HEK293 (cell line): ENCODE measurements around the gene PHLDB3.

Source experiments
- EGR2 ChIP-seq: fragments of 450-650 bp; formaldehyde crosslinking; IDR thresholded peaks from 2 replicates; pipeline ENCODE4 v1.5.1; 2016; ENCODE audit warnings: low read depth, missing biosample characterization, missing genetic modification characterization
- HOXA7 ChIP-seq: sonication (generic); formaldehyde crosslinking; IDR thresholded peaks from 2 replicates; pipeline ENCODE4 v1.8.1; 2022; ENCODE audit warnings: missing genetic modification reagents, borderline replicate concordance
- HOXC10 ChIP-seq: sonication (generic); formaldehyde crosslinking; IDR thresholded peaks from 2 replicates; pipeline ENCODE4 v1.8.1; 2023; ENCODE audit warnings: mild to moderate bottlenecking, missing genetic modification reagents
- KLF8 ChIP-seq: fragments of 450-650 bp; formaldehyde crosslinking; IDR thresholded peaks from 2 replicates; pipeline ENCODE4 v1.5.1; 2016; ENCODE audit warnings: missing biosample characterization, missing genetic modification characterization
- MZF1 ChIP-seq: fragments of 450-650 bp; formaldehyde crosslinking; IDR thresholded peaks from 2 replicates; pipeline ENCODE4 v1.5.1; 2017; ENCODE audit warnings: missing biosample characterization, missing genetic modification characterization, borderline replicate concordance
- OVOL3 ChIP-seq: fragments of 450-650 bp; formaldehyde crosslinking; IDR thresholded peaks from 2 replicates; pipeline ENCODE4 v1.5.1; 2016; ENCODE audit warnings: missing biosample characterization, missing genetic modification characterization
- PRDM10 ChIP-seq: fragments of 450-650 bp; formaldehyde crosslinking; IDR thresholded peaks from 2 replicates; pipeline ENCODE4 v1.5.1; 2016; ENCODE audit warnings: missing biosample characterization, missing genetic modification characterization
- RBAK ChIP-seq: fragments of 450-650 bp; formaldehyde crosslinking; IDR thresholded peaks from 2 replicates; pipeline ENCODE4 v1.5.1; 2016; ENCODE audit warnings: missing biosample characterization, missing genetic modification characterization
- SALL2 ChIP-seq: fragments of 450-650 bp; formaldehyde crosslinking; IDR thresholded peaks from 2 replicates; pipeline ENCODE4 v1.5.0; 2017; ENCODE audit warnings: missing biosample characterization, mild to moderate bottlenecking, missing genetic modification characterization, borderline replicate concordance
- SCRT2 ChIP-seq: fragments of 450-650 bp; formaldehyde crosslinking; IDR thresholded peaks from 2 replicates; pipeline ENCODE4 v1.5.1; 2016; ENCODE audit warnings: missing biosample characterization, missing genetic modification characterization
- YY1 ChIP-seq: fragments of 450-650 bp; formaldehyde crosslinking; IDR thresholded peaks from 2 replicates; pipeline ENCODE4 v1.5.1; 2018; ENCODE audit warnings: missing biosample characterization, missing genetic modification characterization
- ZBTB10 ChIP-seq: fragments of 450-650 bp; formaldehyde crosslinking; IDR thresholded peaks from 2 replicates; pipeline ENCODE4 v1.5.1; 2016; ENCODE audit warnings: missing biosample characterization, missing genetic modification characterization
- ZBTB20 ChIP-seq: fragments of 450-650 bp; formaldehyde crosslinking; IDR thresholded peaks from 2 replicates; pipeline ENCODE4 v1.5.1; 2016; ENCODE audit warnings: missing biosample characterization, missing genetic modification characterization
- ZFHX2 ChIP-seq: fragments of 450-650 bp; formaldehyde crosslinking; conservative IDR thresholded peaks from 2 replicates; pipeline ENCODE4 v1.5.1; 2016; ENCODE audit warnings: missing biosample characterization, missing genetic modification characterization
- ZNF10 ChIP-seq: fragments of 450-650 bp; formaldehyde crosslinking; IDR thresholded peaks from 2 replicates; pipeline ENCODE4 v1.5.1; 2017; ENCODE audit warnings: missing biosample characterization, missing genetic modification characterization
- ZNF133 ChIP-seq: fragments of 450-650 bp; formaldehyde crosslinking; IDR thresholded peaks from 2 replicates; pipeline ENCODE4 v1.5.1; 2016; ENCODE audit warnings: missing biosample characterization, missing genetic modification characterization
- ZNF23 ChIP-seq: fragments of 450-650 bp; formaldehyde crosslinking; IDR thresholded peaks from 2 replicates; pipeline ENCODE4 v1.5.1; 2016; ENCODE audit warnings: missing biosample characterization, missing genetic modification characterization, borderline replicate concordance
- ZNF239 ChIP-seq: fragments of 450-650 bp; formaldehyde crosslinking; IDR thresholded peaks from 2 replicates; pipeline ENCODE4 v1.5.1; 2016; ENCODE audit warnings: missing biosample characterization, missing genetic modification characterization
- ZNF274 ChIP-seq, 2 experiments: fragments of 200-500 bp in 1 of 2; fragments of 450-650 bp in 1 of 2; sonication (Bioruptor generic) in 1 of 2; formaldehyde crosslinking in 1 of 2; IDR thresholded peaks; 2 replicates each; pipeline versions ENCODE4 v1.5.1 to v1.6.1; 2014 to 2016; ENCODE audit warnings: borderline replicate concordance in 1 of 2, inconsistent platforms in 1 of 2, low read length in 1 of 2, missing biosample characterization in 1 of 2, missing genetic modification characterization in 1 of 2
- ZNF354C ChIP-seq: fragments of 450-650 bp; formaldehyde crosslinking; IDR thresholded peaks from 2 replicates; pipeline ENCODE4 v1.5.1; 2016; ENCODE audit warnings: missing biosample characterization, missing genetic modification characterization, low read depth, borderline replicate concordance
- ZNF37A ChIP-seq: fragments of 450-650 bp; IDR thresholded peaks from 2 replicates; pipeline ENCODE4 v1.5.1; 2018; ENCODE audit warnings: missing biosample characterization, missing genetic modification characterization
- ZNF394 ChIP-seq: fragments of 450-650 bp; formaldehyde crosslinking; IDR thresholded peaks from 2 replicates; pipeline ENCODE4 v1.5.1; 2016; ENCODE audit warnings: missing biosample characterization, missing genetic modification characterization, mild to moderate bottlenecking, moderate library complexity, borderline replicate concordance
- ZNF426 ChIP-seq: fragments of 450-650 bp; formaldehyde crosslinking; IDR thresholded peaks from 2 replicates; pipeline ENCODE4 v1.5.1; 2017; ENCODE audit warnings: missing biosample characterization, missing genetic modification characterization, mild to moderate bottlenecking, inconsistent platforms, moderate library complexity
- ZNF449 ChIP-seq: fragments of 450-650 bp; formaldehyde crosslinking; IDR thresholded peaks from 2 replicates; pipeline ENCODE4 v1.5.1; 2017; ENCODE audit warnings: missing biosample characterization, mild to moderate bottlenecking, missing genetic modification characterization, moderate library complexity
- ZNF501 ChIP-seq: fragments of 450-650 bp; formaldehyde crosslinking; IDR thresholded peaks from 2 replicates; pipeline ENCODE4 v1.5.1; 2016; ENCODE audit warnings: missing biosample characterization, missing genetic modification characterization
- ZNF510 ChIP-seq: fragments of 450-650 bp; formaldehyde crosslinking; IDR thresholded peaks from 2 replicates; pipeline ENCODE4 v1.5.1; 2018; ENCODE audit warnings: mild to moderate bottlenecking, missing genetic modification characterization, missing biosample characterization; ENCODE audit not compliant: insufficient replicate concordance
- ZNF544 ChIP-seq: fragments of 450-650 bp; formaldehyde crosslinking; IDR thresholded peaks from 2 replicates; pipeline ENCODE4 v1.5.0; 2017; ENCODE audit warnings: missing biosample characterization, missing genetic modification characterization
- ZNF561 ChIP-seq: fragments of 450-650 bp; IDR thresholded peaks from 2 replicates; pipeline ENCODE4 v1.5.1; 2018; ENCODE audit warnings: missing biosample characterization, missing genetic modification characterization, borderline replicate concordance
- ZNF585B ChIP-seq: fragments of 450-650 bp; formaldehyde crosslinking; IDR thresholded peaks from 2 replicates; pipeline ENCODE4 v1.5.1; 2016; ENCODE audit warnings: missing biosample characterization, missing genetic modification characterization
- ZNF610 ChIP-seq: fragments of 450-650 bp; formaldehyde crosslinking; IDR thresholded peaks from 2 replicates; pipeline ENCODE4 v1.5.1; 2016; ENCODE audit warnings: missing biosample characterization, missing genetic modification characterization, borderline replicate concordance
- ZNF639 ChIP-seq: fragments of 450-650 bp; formaldehyde crosslinking; IDR thresholded peaks from 2 replicates; pipeline ENCODE4 v1.5.1; 2016; ENCODE audit warnings: missing biosample characterization, missing genetic modification characterization
- ZNF670 ChIP-seq: fragments of 450-650 bp; formaldehyde crosslinking; IDR thresholded peaks from 2 replicates; pipeline ENCODE4 v1.5.1; 2016; ENCODE audit warnings: missing biosample characterization, missing genetic modification characterization, low read depth

The PHLDB3 gene

GRCh38 chr19:43532962-43533545 is 28.5 kb upstream of the PHLDB3 start, which contains the start of gene ZNF575 (continued):
- no peak for TF ChIP-seq ZNF670
- no peak for TF ChIP-seq ZNF610 (tag by site-specific recombination)
- TF ChIP-seq KLF8: no peak
- TF ChIP-seq ZBTB10 (tag by site-specific recombination): no peak
- TF ChIP-seq HOXA7 (CRISPR knock-in tag): no peak
- TF ChIP-seq ZFHX2 (tag by site-specific recombination): peak; percentile 96
- TF ChIP-seq ZBTB20: 0 out of 2 replicates have a peak, but pooled peaks have one; percentile 15
- TF ChIP-seq ZNF394 (tag by site-specific recombination): 0 out of 2 replicates have a peak, but pooled peaks have one; percentile 10
- peak; percentile 93 for TF ChIP-seq EGR2 (tag by site-specific recombination)
- no peak for TF ChIP-seq ZNF239 (tag by site-specific recombination)
- no peak for TF ChIP-seq ZNF501
- TF ChIP-seq ZNF274 (IDR thresholded peaks at IDR 0.05; ENCODE audit: low read length): no peak
- no peak for TF ChIP-seq ZNF274 (tag by site-specific recombination; IDR thresholded peaks at IDR 0.05; ENCODE audit: borderline replicate concordance)
- no peak for TF ChIP-seq PRDM10 (tag by site-specific recombination)
- peak; percentile 94 for TF ChIP-seq ZNF449 (tag by site-specific recombination)
- no peak for TF ChIP-seq ZNF37A (tag by site-specific recombination)
- TF ChIP-seq ZNF510 (tag by site-specific recombination): no peak
- no peak for TF ChIP-seq ZNF585B (tag by site-specific recombination)
- no peak for TF ChIP-seq SCRT2 (tag by site-specific recombination)
- no peak for TF ChIP-seq ZNF426 (tag by site-specific recombination)
- TF ChIP-seq ZNF10 (tag by site-specific recombination): no peak
- no peak for TF ChIP-seq ZNF23 (tag by site-specific recombination)
- TF ChIP-seq OVOL3 (tag by site-specific recombination): no peak
- TF ChIP-seq HOXC10 (CRISPR knock-in tag): no peak
- no peak for TF ChIP-seq YY1 (tag by site-specific recombination)
- no peak for TF ChIP-seq ZNF544
- TF ChIP-seq ZNF639: 0 out of 2 replicates have a peak, but pooled peaks have one; percentile 29
- TF ChIP-seq MZF1 (tag by site-specific recombination): no peak
- no peak for TF ChIP-seq ZNF354C (tag by site-specific recombination)
- TF ChIP-seq ZNF561 (tag by site-specific recombination): peak; percentile 92
- TF ChIP-seq SALL2 (tag by site-specific recombination): no peak
- no peak; the same call in 1 of the 2 replicates for TF ChIP-seq ZNF133 (tag by site-specific recombination)
- TF ChIP-seq RBAK (tag by site-specific recombination): no peak
